ENCODE results near the gene KDM5D.

The KDM5D gene

DNA sequence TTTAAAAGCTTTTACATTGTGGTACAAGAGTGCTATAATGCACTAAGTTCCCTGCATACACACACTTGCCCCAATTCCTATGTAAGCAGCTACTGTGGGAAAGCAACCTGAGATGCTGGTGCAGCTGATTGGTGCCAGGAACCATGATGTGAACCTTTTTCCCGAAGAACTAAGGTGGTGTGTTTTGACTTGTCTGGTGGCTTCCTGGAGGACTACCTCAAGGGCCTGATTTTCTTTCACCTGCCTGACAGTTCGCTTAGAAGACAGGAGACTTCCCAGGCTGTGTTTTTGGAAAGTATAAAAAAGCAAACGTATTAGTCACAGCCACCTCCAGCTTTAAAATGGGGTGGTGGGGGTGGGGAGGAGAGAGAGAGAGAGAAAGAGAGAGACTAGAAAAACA, 27.4 kb downstream of the KDM5D start:
- no peak overlapping the region for H2AFZ ChIP-seq (ENCODE audit: low read length)
- H3K79me2 ChIP-seq (ENCODE audit: low read length): no peaks in the 10 kb centered on the region
- no peaks in the 10 kb centered on the region for H4K20me1 ChIP-seq (ENCODE audit: insufficient read depth, low read length)
- H3K36me3 ChIP-seq (replicated peaks; ENCODE audit: insufficient read depth, low read length): no peaks in the 10 kb centered on the region
- H3K27ac ChIP-seq (ENCODE audit: low read length): no peak overlapping the region
- no peak overlapping the region for H3K4me3 ChIP-seq (ENCODE audit: low read length)
- H3K4me1 ChIP-seq (ENCODE audit: low read length): no peaks in the 10 kb centered on the region
- no peaks in the 10 kb centered on the region for H3F3A ChIP-seq (ENCODE audit: insufficient read depth, low read length)
- TF ChIP-seq EZH2 (optimal IDR thresholded peaks at IDR 0.05; ENCODE audit: low read depth, low read length) (no peak), EZH2phosphoT487 (IDR thresholded peaks at IDR 0.05; ENCODE audit: low read length) (no peak)
- TF ChIP-seq, protein P1, sequence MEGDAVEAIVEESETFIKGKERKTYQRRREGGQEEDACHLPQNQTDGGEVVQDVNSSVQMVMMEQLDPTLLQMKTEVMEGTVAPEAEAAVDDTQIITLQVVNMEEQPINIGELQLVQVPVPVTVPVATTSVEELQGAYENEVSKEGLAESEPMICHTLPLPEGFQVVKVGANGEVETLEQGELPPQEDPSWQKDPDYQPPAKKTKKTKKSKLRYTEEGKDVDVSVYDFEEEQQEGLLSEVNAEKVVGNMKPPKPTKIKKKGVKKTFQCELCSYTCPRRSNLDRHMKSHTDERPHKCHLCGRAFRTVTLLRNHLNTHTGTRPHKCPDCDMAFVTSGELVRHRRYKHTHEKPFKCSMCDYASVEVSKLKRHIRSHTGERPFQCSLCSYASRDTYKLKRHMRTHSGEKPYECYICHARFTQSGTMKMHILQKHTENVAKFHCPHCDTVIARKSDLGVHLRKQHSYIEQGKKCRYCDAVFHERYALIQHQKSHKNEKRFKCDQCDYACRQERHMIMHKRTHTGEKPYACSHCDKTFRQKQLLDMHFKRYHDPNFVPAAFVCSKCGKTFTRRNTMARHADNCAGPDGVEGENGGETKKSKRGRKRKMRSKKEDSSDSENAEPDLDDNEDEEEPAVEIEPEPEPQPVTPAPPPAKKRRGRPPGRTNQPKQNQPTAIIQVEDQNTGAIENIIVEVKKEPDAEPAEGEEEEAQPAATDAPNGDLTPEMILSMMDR (IDR thresholded peaks at IDR 0.05; ENCODE audit: low read length): no peak
- H3K27me3 ChIP-seq (replicated peaks; ENCODE audit: insufficient read depth, low read length): no peaks in the 10 kb centered on the region
- H3K4me2 ChIP-seq (ENCODE audit: low read depth, low read length): no peak overlapping the region
- no peaks in the 10 kb centered on the region for H3K9me2 ChIP-seq (replicated peaks; ENCODE audit: insufficient read depth, low read length)
- no peak overlapping the region for H3K9ac ChIP-seq (ENCODE audit: low read length)
- H3K9me3 ChIP-seq (replicated peaks; ENCODE audit: insufficient read depth, low read length): no peaks in the 10 kb centered on the region
- no peak for DNase-seq

DNA sequence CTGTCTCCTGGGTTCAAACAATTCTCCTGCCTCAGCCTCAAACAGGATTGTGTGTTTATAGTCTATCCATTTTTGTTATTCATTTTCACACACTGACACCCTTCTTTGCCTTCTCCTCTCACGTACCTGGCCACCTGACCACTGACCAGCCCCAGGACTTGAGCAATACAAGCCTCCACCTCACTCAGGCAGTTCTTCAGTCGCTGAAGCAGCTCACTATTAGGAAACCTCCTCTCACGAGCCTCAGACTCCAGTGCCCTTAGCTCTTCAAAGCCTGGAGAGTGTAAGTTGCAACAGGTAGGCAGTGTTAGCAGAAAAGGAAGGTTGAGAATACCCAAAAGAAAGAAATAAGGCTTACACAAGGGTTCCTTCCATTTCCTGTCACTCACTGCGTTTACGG, 29.3 kb downstream of the KDM5D start:
- DNase-seq: no peak
- no peak overlapping the region for H3K4me3 ChIP-seq (ENCODE audit: low read length)
- H3K9ac ChIP-seq (ENCODE audit: low read length): no peak overlapping the region
- H3K36me3 ChIP-seq (replicated peaks; ENCODE audit: insufficient read depth, low read length): no peaks in the 10 kb centered on the region
- H3K27ac ChIP-seq (ENCODE audit: low read length): no peak overlapping the region
- H4K20me1 ChIP-seq (ENCODE audit: insufficient read depth, low read length): no peaks in the 10 kb centered on the region
- no peaks in the 10 kb centered on the region for H3K27me3 ChIP-seq (replicated peaks; ENCODE audit: insufficient read depth, low read length)
- H3K9me2 ChIP-seq (replicated peaks; ENCODE audit: insufficient read depth, low read length): no peaks in the 10 kb centered on the region
- no peaks in the 10 kb centered on the region for H3K4me1 ChIP-seq (ENCODE audit: low read length)
- H3K79me2 ChIP-seq (ENCODE audit: low read length): no peaks in the 10 kb centered on the region
- no peaks in the 10 kb centered on the region for H3K9me3 ChIP-seq (replicated peaks; ENCODE audit: insufficient read depth, low read length)
- H3F3A ChIP-seq (ENCODE audit: insufficient read depth, low read length): no peaks in the 10 kb centered on the region
- H2AFZ ChIP-seq (ENCODE audit: low read length): no peak overlapping the region
- TF ChIP-seq, protein P1 (IDR thresholded peaks at IDR 0.05; ENCODE audit: low read length): no peak
- TF ChIP-seq EZH2phosphoT487 (IDR thresholded peaks at IDR 0.05; ENCODE audit: low read length): no peak
- H3K4me2 ChIP-seq (ENCODE audit: low read depth, low read length): no peak overlapping the region

DNA sequence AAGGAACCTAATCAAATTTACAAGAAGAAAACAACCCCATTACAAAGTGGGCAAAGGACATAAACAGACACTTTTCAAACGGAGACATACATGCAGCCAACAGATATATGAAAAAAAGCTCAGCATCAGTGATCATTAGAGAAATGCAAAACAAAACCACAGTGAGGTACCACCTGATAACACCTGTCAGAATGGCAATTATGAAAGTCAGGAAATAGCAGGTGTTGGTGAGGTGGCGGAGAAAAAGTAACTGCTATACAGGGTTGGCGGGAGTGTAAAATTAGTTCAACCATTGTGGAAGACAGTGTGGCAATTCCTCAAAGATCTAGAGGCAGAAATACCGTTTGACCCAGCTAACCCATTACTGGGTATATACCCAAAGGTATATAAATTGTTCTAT, 31.1 kb downstream of the KDM5D start:
- Histone ChIP-seq H3K4me3 (ENCODE audit: low read length) (no peak overlapping the region), H3K9ac (ENCODE audit: low read length) (no peak overlapping the region), H3K27ac (ENCODE audit: low read length) (no peak overlapping the region), H3K27me3 (replicated peaks; ENCODE audit: insufficient read depth, low read length) (no peaks in the 10 kb centered on the region), H3K4me2 (ENCODE audit: low read depth, low read length) (no peak overlapping the region), H3F3A (ENCODE audit: insufficient read depth, low read length) (no peaks in the 10 kb centered on the region), H3K9me2 (replicated peaks; ENCODE audit: insufficient read depth, low read length) (no peaks in the 10 kb centered on the region), H3K9me3 (replicated peaks; ENCODE audit: insufficient read depth, low read length) (no peaks in the 10 kb centered on the region), H3K4me1 (ENCODE audit: low read length) (no peaks in the 10 kb centered on the region), H4K20me1 (ENCODE audit: insufficient read depth, low read length) (no peaks in the 10 kb centered on the region), H3K79me2 (ENCODE audit: low read length) (no peaks in the 10 kb centered on the region), H3K36me3 (replicated peaks; ENCODE audit: insufficient read depth, low read length) (no peaks in the 10 kb centered on the region), H2AFZ (ENCODE audit: low read length) (no peak overlapping the region)
- TF ChIP-seq EZH2phosphoT487 (IDR thresholded peaks at IDR 0.05; ENCODE audit: low read length): no peak
- TF ChIP-seq, protein P1 (IDR thresholded peaks at IDR 0.05; ENCODE audit: low read length): no peak
- TF ChIP-seq EZH2 (optimal IDR thresholded peaks at IDR 0.05; ENCODE audit: low read depth, low read length): no peak
- DNase-seq: no peak
